ENCODE measurements around the gene CGB2. TPM values are rescaled to one million over a fixed set of nuclear protein-coding genes. Genes with fewer than 3 reads are reported as not detected.

CGB2 gene
- total RNA-seq, 1 experiment from 2014 or later: 0.77 TPM

DNA sequence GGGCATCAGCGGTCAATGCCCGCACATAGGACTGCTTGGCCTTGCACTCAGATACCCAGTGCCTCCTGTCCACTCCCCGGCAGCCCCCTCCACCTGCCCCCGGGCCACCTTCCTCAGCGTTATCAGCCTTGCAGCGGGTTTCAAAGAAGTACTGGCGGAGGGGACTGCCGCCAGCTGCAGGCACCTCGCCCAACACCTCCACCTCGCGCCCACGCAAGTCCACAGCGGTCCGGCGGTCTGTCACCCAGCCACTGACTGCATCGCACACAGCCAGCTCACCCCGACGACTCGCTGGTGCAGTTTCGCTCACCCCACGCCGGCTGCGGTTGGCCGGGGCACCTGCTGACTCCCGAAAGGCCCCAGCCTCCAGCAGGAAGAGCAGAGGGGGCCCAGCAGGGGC lies 29.8 kb downstream of the CGB2 start:
- no peak overlapping the region for H4K8ac ChIP-seq (replicated peaks; ENCODE audit: insufficient read length, low read depth, low read length)
- no peaks in the 10 kb centered on the region for H3K9me3 ChIP-seq (ENCODE audit: control insufficient read depth, low read depth, low read length)
- H2BK5ac ChIP-seq (ENCODE audit: insufficient read length, low read length): no peak overlapping the region
- Mint-ChIP-seq H3K9me3 (peaks cover 0 to 2% of the 10 kb centered on the region in 2 experiments; a peak in 1 of 5 replicates), H3K36me3 (ENCODE audit: insufficient read depth in 1 of 3, low read depth in 3 of 3) (no peaks in the 10 kb centered on the region; a peak in 1 of 7 replicates), H3K27ac (no peak overlapping the region), H3K27me3 (ENCODE audit: low read depth) (peaks cover 76% of the 10 kb centered on the region), H3K4me3 (no peak overlapping the region), H3K4me1 (peaks cover 37 to 50% of the 10 kb centered on the region in 2 experiments)
- H2AK5ac ChIP-seq (ENCODE audit: insufficient read length, low read length): no peak overlapping the region
- H3K4ac ChIP-seq (ENCODE audit: low read depth, low read length): no peak overlapping the region
- WGBS (ENCODE audit: extremely low coverage, insufficient read length, low lambda C conversion rate): no CpG with 5 or more reads among the region's 25 CpGs
- H2BK15ac ChIP-seq (ENCODE audit: low read depth, low read length): no peak overlapping the region
- no peak overlapping the region for H2AFZ ChIP-seq (ENCODE audit: low read length)
- no peak overlapping the region for H3K9ac ChIP-seq (ENCODE audit: extremely low read depth, insufficient read length, low read length)
- no peak overlapping the region for H3K4me2 ChIP-seq (ENCODE audit: insufficient read depth, insufficient read length, low read length)
- no peak for TF ChIP-seq CTCF (conservative IDR thresholded peaks at IDR 0.05)
- no peak overlapping the region for H2BK12ac ChIP-seq (ENCODE audit: insufficient read length, low read depth, low read length)
- H4K5ac ChIP-seq (ENCODE audit: insufficient read length, low read depth, low read length): no peak overlapping the region
- no peaks in the 10 kb centered on the region for H4K20me1 ChIP-seq (ENCODE audit: control insufficient read depth, insufficient read depth, insufficient read length)
- no peaks in the 10 kb centered on the region for H3K79me2 ChIP-seq (ENCODE audit: insufficient read depth, low read length)
- no peak overlapping the region for H3K27ac ChIP-seq (ENCODE audit: insufficient read length, low read depth, low read length)
- no peak overlapping the region for H3K14ac ChIP-seq (ENCODE audit: insufficient read depth, low read length)
- DNase-seq: no peak
- no peak overlapping the region for H2BK120ac ChIP-seq (ENCODE audit: low read depth, low read length, poor library complexity, severe bottlenecking)
- H3K23me2 ChIP-seq (ENCODE audit: insufficient read length, low read depth, low read length, poor library complexity, severe bottlenecking): peaks cover 8% of the 10 kb centered on the region
- no peak overlapping the region for H3K18ac ChIP-seq (ENCODE audit: insufficient read length, low read depth, low read length)
- no peaks in the 10 kb centered on the region for H3K79me1 ChIP-seq (ENCODE audit: insufficient read depth, low read depth, low read length, poor library complexity, severe bottlenecking)
- peaks cover 16% of the 10 kb centered on the region; the same call in 1 of the 2 replicates for H3K27me3 ChIP-seq (ENCODE audit: insufficient read depth, low read length)
- no peak overlapping the region for H2BK20ac ChIP-seq (ENCODE audit: low read depth, low read length, poor library complexity, severe bottlenecking)
- no peak overlapping the region for H3K23ac ChIP-seq (ENCODE audit: insufficient read length, low read depth, low read length)
- no peak overlapping the region for H3K56ac ChIP-seq (ENCODE audit: insufficient read length, low read depth, low read length)
- H3T11ph ChIP-seq (ENCODE audit: low read length): no peak overlapping the region
- peaks cover 2% of the 10 kb centered on the region; the same call in 1 of the 2 replicates for H3K4me1 ChIP-seq (ENCODE audit: insufficient read depth, low read length)
- H4K91ac ChIP-seq (ENCODE audit: insufficient read length, low read depth, low read length): no peak overlapping the region

Data from H9 (cell line).